Renal cortex interstitium (tissue), 3 donors: ENCODE measurements around the gene OR13C3. TPM values are rescaled to one million over a fixed set of nuclear protein-coding genes. Genes with fewer than 3 reads are reported as not detected.

Source experiments
- polyA plus RNA-seq, 3 donors: library from polyadenylated mRNA; unstranded; fragments of 120-200 nt; gene quantifications; one replicate each; pipeline ENCODE4 v1.2.1, GENCODE V29; 2013; ENCODE audit not compliant: insufficient read length in 3 of 3

The OR13C3 gene
- polyA plus RNA-seq, 3 donors = not detected

Other genes starting within 250 kb of the OR13C3 start
- gene OR13F1, start 32.6 kb downstream of the OR13C3 start, polyA plus RNA-seq = not detected
- not detected for gene OR13C4, start 9.6 kb downstream of the OR13C3 start, polyA plus RNA-seq
- not detected for gene OR13C8, start 32.3 kb upstream of the OR13C3 start, polyA plus RNA-seq
- gene OR13C5, start 62.6 kb upstream of the OR13C3 start, polyA plus RNA-seq = not detected
- not detected for gene OR13C2, start 68.8 kb upstream of the OR13C3 start, polyA plus RNA-seq
- gene OR13C9, start 81.3 kb upstream of the OR13C3 start, polyA plus RNA-seq = not detected
- not detected for gene OR13D1, start 157.7 kb upstream of the OR13C3 start, polyA plus RNA-seq
- gene NIPSNAP3A, start 210.8 kb upstream of the OR13C3 start, polyA plus RNA-seq = 10 to 100 TPM; 46.8 to 60.2 (median 48.4) TPM
- gene NIPSNAP3B, start 227.3 kb upstream of the OR13C3 start, polyA plus RNA-seq = 10 to 100 TPM in 2 of 3 donors, 1 to 10 TPM in 1; 9.2 to 16.3 (median 12.6) TPM